K562 (cell line): Measurements from ENCODE around the gene PDE6B. TPM values are rescaled to one million over a fixed set of nuclear protein-coding genes. Genes with fewer than 3 reads are reported as not detected.
A peak's percentile ranks its signal among the peaks of the same experiment; 100 is the strongest.

ENCODE experiments used
- ATF4 ChIP-seq: fragments of 450-650 bp; formaldehyde crosslinking; IDR thresholded peaks from 2 replicates; pipeline ENCODE4 v1.4.0; 2022; ENCODE audit warnings: mild to moderate bottlenecking, moderate library complexity
- GTF2B ChIP-seq: IDR thresholded peaks from 2 replicates; pipeline ENCODE4 v1.6.1; 2011; ENCODE audit not compliant: insufficient read length; ENCODE audit errors: extremely low read depth
- LCOR ChIP-seq: sonication (generic); formaldehyde crosslinking; IDR thresholded peaks from 2 replicates; pipeline ENCODE4 v1.8.0; 2022; ENCODE audit warnings: mild to moderate bottlenecking, missing genetic modification reagents
- MAZ ChIP-seq, 2 experiments: fragments of 450-650 bp in 1 of 2; sonication (generic) in 1 of 2; formaldehyde crosslinking; IDR thresholded peaks in 1 of 2; conservative IDR thresholded peaks in 1 of 2; 2 replicates each; pipeline versions ENCODE4 v1.4.0 to v1.5.0; 2020; ENCODE audit warnings: mild to moderate bottlenecking in 1 of 2, missing genetic modification reagents in 1 of 2
- NR2C1 ChIP-seq, 2 experiments: fragments of 450-650 bp; IDR thresholded peaks; 2 replicates each; pipeline ENCODE4 v1.6.1; 2017; ENCODE audit warnings: mild to moderate bottlenecking in 2 of 2, antibody characterized with exemption in 1 of 2, inconsistent platforms in 1 of 2, missing compliant biosample characterization in 1 of 2, missing genetic modification characterization in 1 of 2
- NRF1 ChIP-seq, 2 experiments: fragments of 450-650 bp; IDR thresholded peaks in 1 of 2; conservative IDR thresholded peaks in 1 of 2; 2 replicates each; pipeline ENCODE4 v1.6.1; 2014; ENCODE audit warnings: mild to moderate bottlenecking in 2 of 2
- PHF20 ChIP-seq: fragments of 450-650 bp; IDR thresholded peaks from 2 replicates; pipeline ENCODE4 v1.6.1; 2018; ENCODE audit not compliant: partially characterized antibody
- POLR2H ChIP-seq: IDR thresholded peaks from 2 replicates; pipeline ENCODE4 v1.6.1; 2016; ENCODE audit warnings: missing genetic modification characterization, low read depth, mild to moderate bottlenecking, control low read depth, missing compliant biosample characterization, moderate library complexity
- PREB ChIP-seq: sonication (generic); formaldehyde crosslinking; IDR thresholded peaks from 2 replicates; pipeline ENCODE4 v1.8.1; 2023; ENCODE audit warnings: mild to moderate bottlenecking, missing genetic modification reagents
- PURB ChIP-seq: sonication (generic); formaldehyde crosslinking; IDR thresholded peaks from 2 replicates; pipeline ENCODE4 v1.9.0; 2021; ENCODE audit warnings: low read depth, mild to moderate bottlenecking, missing genetic modification reagents
- SREBF2 ChIP-seq: sonication (generic); formaldehyde crosslinking; IDR thresholded peaks from 2 replicates; pipeline ENCODE4 v1.4.0; 2020; ENCODE audit warnings: mild to moderate bottlenecking, missing genetic modification reagents
- TFE3 ChIP-seq: fragments of 450-650 bp; formaldehyde crosslinking; IDR thresholded peaks from 2 replicates; pipeline ENCODE4 v1.4.0; 2020; ENCODE audit warnings: mild to moderate bottlenecking, mixed read lengths
- ZBTB11 ChIP-seq, 3 experiments: fragments of 200-800 bp in 1 of 3; fragments of 250-450 bp in 1 of 3; fragments of 450-650 bp in 1 of 3; sonication (Bioruptor Pico) in 1 of 3; sonication (Bioruptor generic) in 1 of 3; formaldehyde crosslinking in 1 of 3; IDR thresholded peaks; 2 replicates each; pipeline versions ENCODE4 v1.6.1 to v1.8.0; 2016 to 2022; ENCODE audit warnings: mild to moderate bottlenecking in 2 of 3, missing genetic modification characterization in 2 of 3, missing compliant biosample characterization in 1 of 3, moderate library complexity in 1 of 3
- ZFX ChIP-seq: sonication (generic); formaldehyde crosslinking; IDR thresholded peaks from 2 replicates; pipeline ENCODE4 v1.8.0; 2022; ENCODE audit warnings: mild to moderate bottlenecking, missing genetic modification reagents, moderate library complexity
- ZNF282 ChIP-seq: sonication (generic); formaldehyde crosslinking; IDR thresholded peaks from 2 replicates; pipeline ENCODE4 v1.8.1; 2023; ENCODE audit warnings: missing genetic modification reagents
- ZNF511 ChIP-seq: sonication (generic); formaldehyde crosslinking; IDR thresholded peaks from 2 replicates; pipeline ENCODE4 v1.8.0; 2022; ENCODE audit warnings: mild to moderate bottlenecking, missing genetic modification reagents
- ZNF586 ChIP-seq: fragments of 450-650 bp; formaldehyde crosslinking; conservative IDR thresholded peaks from 2 replicates; pipeline ENCODE4 v1.4.0; 2020; ENCODE audit warnings: mild to moderate bottlenecking, moderate library complexity
- polyA plus RNA-seq, 8 experiments: library from polyadenylated mRNA; depleted of rRNA in 4 of 8; stranded (reverse) in 5 of 8; unstranded in 3 of 8; fragments of >200 nt; fragmentation: Nextera tagmentation in 2 of 8; fragmentation: Illumina TruSeq in 1 of 8; extraction: Ambion mirVana in 2 of 8; extraction: Trizol in 1 of 8; gene quantifications; 2 replicates each; pipeline versions ENCODE4 v1.2.1 to v1.2.3, GENCODE V29; 2011 to 2014; ENCODE audit warnings: inconsistent platforms in 1 of 8, missing spikeins in 1 of 8
- total RNA-seq, 7 experiments: library from RNA; depleted of rRNA in 6 of 7; stranded (reverse); fragments of >200 nt in 6 of 7; fragmentation: Illumina TruSeq in 2 of 7; extraction: Trizol in 2 of 7; gene quantifications; 2 replicates each; pipeline versions ENCODE4 v1.2.1 to v1.2.3, GENCODE V29; 2011 to 2021; ENCODE audit warnings: low replicate concordance in 1 of 7

The PDE6B gene
- total and polyA plus RNA-seq, 9 of the 15 experiments (the other 6 are each of a cell fraction or from before 2014, with no cell fraction given): 0.04 TPM; not detected in 8

GRCh38 chr4:674172-675035, 49.0 kb downstream of the PDE6B start, which contains the start of the genes ATP5ME and MYL5 (continued):
- no peak for TF ChIP-seq SREBF2
- no peak for TF ChIP-seq PURB (CRISPR knock-in tag)
- TF ChIP-seq ZNF282 (CRISPR knock-in tag): no peak
- TF ChIP-seq PREB (CRISPR knock-in tag): no peak
- peak; percentile 77; the same call in 1 of the 2 replicates for TF ChIP-seq ZNF511 (CRISPR knock-in tag)
- TF ChIP-seq ZNF586 (CRISPR knock-in tag): no peak
- TF ChIP-seq POLR2H (tag): no peak
- TF ChIP-seq ATF4 (CRISPR knock-in tag): no peak
- peak; percentile 99 for TF ChIP-seq NRF1 (conservative IDR thresholded peaks at IDR 0.05 in 1 of 2, IDR thresholded peaks at IDR 0.05 in 1 of 2)
- 0 out of 2 replicates have a peak, but pooled peaks have one; percentile 3 for TF ChIP-seq LCOR (CRISPR knock-in tag)
- TF ChIP-seq PHF20: peak; percentile 32
- TF ChIP-seq GTF2B: no peak
- TF ChIP-seq ZBTB11 (CRISPR knock-in tag; IDR thresholded peaks at IDR 0.05): peak in 2 of 3 experiments; percentile 55 to 85; a peak in 4 of 6 replicates
- TF ChIP-seq NR2C1 (IDR thresholded peaks at IDR 0.05): peak; percentile 98
- peak; percentile 99 for TF ChIP-seq NR2C1 (tag; IDR thresholded peaks at IDR 0.05)
- peak; percentile 97 for TF ChIP-seq TFE3
- peak; percentile 98 for TF ChIP-seq ZFX (CRISPR knock-in tag)
- TF ChIP-seq MAZ (CRISPR knock-in tag; conservative IDR thresholded peaks at IDR 0.05 in 1 of 2, IDR thresholded peaks at IDR 0.05 in 1 of 2): peak; percentile 86 to 92
